C4-2B (cell line): ENCODE measurements around the gene OXSR1.

Experiments used
- H3K27ac ChIP-seq: fragments of 450-650 bp; 2 replicates; pipeline ENCODE4 v1.5.1; 2017
- CTCF ChIP-seq: fragments of 450-650 bp; conservative IDR thresholded peaks from 2 replicates; pipeline ENCODE4 v1.5.1; 2017; ENCODE audit warnings: mild to moderate bottlenecking
- ZFX ChIP-seq: fragments of 450-650 bp; IDR thresholded peaks from 2 replicates; pipeline ENCODE4 v1.6.1; 2017

OXSR1 gene

GRCh38 chr3:38297537-38297936 is 132.2 kb downstream of the OXSR1 start:
- TF ChIP-seq CTCF, result no peak
- no peak for TF ChIP-seq ZFX
- no peak overlapping the region for H3K27ac ChIP-seq

- H3K27ac ChIP-seq, result no peak overlapping the region
- TF ChIP-seq ZFX (no peak), CTCF (peak; percentile 76)
Observed at GRCh38 chr3:38297947-38298711, 132.8 kb downstream of the OXSR1 start.
